Pancreas (tissue), 10 donors: ENCODE results near the gene MEF2D. TPM values are rescaled to one million over a fixed set of nuclear protein-coding genes. Genes with fewer than 3 reads are reported as not detected.

Source experiments
- ATAC-seq, 4 donors: fragments of 200-7000 bp; cut with Tn5 transposase; one replicate each; pipeline versions ENCODE4 v1.8.0 to v1.9.1; 2020; ENCODE audit warnings: mild to moderate bottlenecking in 4 of 4, moderate library complexity in 4 of 4
- DNase-seq, 6 donors: peaks; one replicate each; pipeline ENCODE4 v3.0.0-alpha.2; 2020
- FAIRE-seq: peaks from 2 replicates; lab custom pipeline; 2012; peaks lifted over from hg19 to GRCh38; lab: Jason Lieb, UNC
- H3K27ac ChIP-seq, 4 donors: fragments of 200-600 bp; sonication (generic); 1 replicate in 3 of 4; 2 replicates in 1 of 4; pipeline versions ENCODE4 v1.5.0 to v1.8.0; 2020
- H3K27me3 ChIP-seq, 4 donors: fragments of 200-600 bp; one replicate each; pipeline ENCODE4 v1.8.0; 2021
- H3K36me3 ChIP-seq, 3 donors: fragments of 200-600 bp; sonication (generic) in 1 of 3; one replicate each; pipeline versions ENCODE4 v1.5.0 to v1.8.0; 2020 to 2021
- H3K4me1 ChIP-seq, 3 donors: fragments of 200-600 bp; one replicate each; pipeline ENCODE4 v1.8.0; 2021
- H3K4me3 ChIP-seq, 4 donors: fragments of 200-600 bp; sonication (generic) in 2 of 4; one replicate each; pipeline versions ENCODE4 v1.5.0 to v1.8.0; 2020 to 2021
- H3K9me3 ChIP-seq, 4 donors: fragments of 200-600 bp; one replicate each; pipeline ENCODE4 v1.8.0; 2021
- CTCF ChIP-seq, 4 donors: fragments of 200-600 bp; sonication (generic) in 3 of 4; IDR thresholded peaks; one replicate each; pipeline versions ENCODE4 v1.5.0 to v1.8.0; 2021; ENCODE audit warnings: antibody characterized with exemption in 4 of 4
- WGBS, 2 donors: extraction: QIAGEN DNeasy Blood & Tissue Kit; methylation state at CpG; one replicate each; pipeline ENCODE4 v1.1.7; 2013; 5-methylcytosine and 5-hydroxymethylcytosine counted together
- intact Hi-C, 3 donors: fragments of 100-400 bp; cut with DNase I; formaldehyde crosslinking; loops; one replicate each; pipeline versions ENCODE4 v1.11.1 to v1.14.2; 2022
- polyA plus RNA-seq, 2 donors: library from polyadenylated mRNA; stranded (reverse); fragments of 200-250 nt; gene quantifications; one replicate each; pipeline ENCODE4 v1.2.3, GENCODE V29; 2013
- total RNA-seq, 6 donors: library from RNA; stranded (reverse); fragmentation: NEBNext Ultra II Directional in 4 of 6; extraction: Animal tissue kit (Norgen Biotek cat#: 25700) in 4 of 6; gene quantifications; one replicate each; pipeline versions ENCODE4 v1.2.1 to v1.2.4, GENCODE V29; 2021 to 2023
- donor health status: healthy with polysubstance abuse.
- donor health status: DM: no; HTN: no; CAD: no; lungs with moderate emphysema.
- donor health status: DM: no; HTN: no; CAD: no.
- donor health status: control.
- donor health status: control.
- donor health status: Bipolar disorder and iron deficiency.
- donor health status: DM: yes; HTN: yes; CAD: no.
- donor health status: DM: no; HTN: no; CAD: no.
- donor health status: DM: no; HTN: no; CAD: no.
- donor health status: DM: yes; HTN: yes; CAD: no.

MEF2D gene
- total and polyA plus RNA-seq, 8 donors: 15.7 to 31.8 (median 23.6) TPM

GRCh38 chr1:156547434-156547833 is 46.9 kb upstream of the MEF2D start:
- Histone ChIP-seq H3K4me3 (no peak overlapping the region), H3K9me3 (no peaks in the 10 kb centered on the region), H3K27me3 (no peaks in the 10 kb centered on the region), H3K27ac (no peak overlapping the region), H3K36me3 (no peaks in the 10 kb centered on the region), H3K4me1 (no peaks in the 10 kb centered on the region)
- FAIRE-seq (no peak), DNase-seq (no peak), ATAC-seq (no peak)
- TF ChIP-seq CTCF (IDR thresholded peaks at IDR 0.05): no peak
- WGBS, 2 donors: 94 to 97% methylated on average over 4 of the region's 4 CpGs
- intact Hi-C loops: no loop called here

GRCh38 chr1:156546267-156546666 is 45.7 kb upstream of the MEF2D start:
- WGBS, 2 donors: 95 to 97% methylated on average over 3 of the region's 3 CpGs
- intact Hi-C loops: no loop called here
- Histone ChIP-seq H3K9me3 (no peaks in the 10 kb centered on the region), H3K36me3 (no peaks in the 10 kb centered on the region), H3K27me3 (no peaks in the 10 kb centered on the region), H3K27ac (no peak overlapping the region), H3K4me1 (no peaks in the 10 kb centered on the region), H3K4me3 (no peak overlapping the region)
- DNase-seq: no peak
- no peak for ATAC-seq
- FAIRE-seq: no peak
- TF ChIP-seq CTCF (IDR thresholded peaks at IDR 0.05): no peak

GRCh38 chr1:156544592-156545102 is 44.1 kb upstream of the MEF2D start:
- FAIRE-seq (no peak), DNase-seq (peak in 1 of 6 donors; percentile 14), ATAC-seq (no peak)
- no peak overlapping the region for H3K27ac ChIP-seq
- TF ChIP-seq CTCF (IDR thresholded peaks at IDR 0.05): no peak
- no peak overlapping the region for H3K4me3 ChIP-seq
- H3K9me3 ChIP-seq: no peaks in the 10 kb centered on the region
- H3K36me3 ChIP-seq: no peaks in the 10 kb centered on the region
- no peaks in the 10 kb centered on the region for H3K27me3 ChIP-seq
- H3K4me1 ChIP-seq: no peaks in the 10 kb centered on the region
- 96 to 99% methylated on average over 3 of the region's 3 CpGs for WGBS, 2 donors
- intact Hi-C loops: no loop called here

- WGBS, 2 donors: 83 to 85% methylated on average over 1 of the region's 1 CpG
- intact Hi-C loops: no loop called here
- FAIRE-seq: no peak
Measured at GRCh38 chr1:156543066-156543465, 42.5 kb upstream of the MEF2D start.

More at GRCh38 chr1:156543066-156543465, 42.5 kb upstream of the MEF2D start:
- Histone ChIP-seq H3K9me3 (no peaks in the 10 kb centered on the region), H3K27me3 (no peaks in the 10 kb centered on the region), H3K27ac (no peak overlapping the region), H3K4me3 (no peak overlapping the region), H3K36me3 (no peaks in the 10 kb centered on the region), H3K4me1 (no peaks in the 10 kb centered on the region)
- no peak for ATAC-seq
- no peak for TF ChIP-seq CTCF (IDR thresholded peaks at IDR 0.05)
- DNase-seq: peak in 1 of 6 donors; percentile 9
